Left kidney (tissue), 2 donors: Measurements from ENCODE around the gene CTNNA1. TPM values are rescaled to one million over a fixed set of nuclear protein-coding genes. Genes with fewer than 3 reads are reported as not detected.
"Not testable (repeated sequence)": the region's sequence is repeated elsewhere in the genome, so short reads cannot be mapped to it uniquely, and the experiment has no call there.

Experiments used
- DNase-seq: peaks from one replicate; pipeline ENCODE4 v3.0.0-alpha.2; 2013
- polyA plus RNA-seq: library from polyadenylated mRNA; unstranded; fragments of 120-200 nt; gene quantifications from one replicate; pipeline ENCODE4 v1.2.1, GENCODE V29; 2013; ENCODE audit not compliant: insufficient read length

Gene CTNNA1
- polyA plus RNA-seq, 1 donor, result 423 TPM

GRCh38 chr5:138895918-138896317 is 142.7 kb downstream of the CTNNA1 start:
- no peak for DNase-seq

GRCh38 chr5:138898299-138898698 is 145.1 kb downstream of the CTNNA1 start:
- DNase-seq, result no peak

GRCh38 chr5:138898742-138899141 is 145.5 kb downstream of the CTNNA1 start:
- DNase-seq, result no peak

GRCh38 chr5:138900281-138900965 is 147.2 kb downstream of the CTNNA1 start:
- DNase-seq, result no peak

- no peak for DNase-seq
These were observed 148.5 kb downstream of the CTNNA1 start for GRCh38 chr5:138901716-138902115.

GRCh38 chr5:138903130-138903775 is 150.0 kb downstream of the CTNNA1 start:
- no peak for DNase-seq

- DNase-seq, result no peak
These were observed 152.3 kb downstream of the CTNNA1 start for GRCh38 chr5:138905541-138905940.

- DNase-seq, result no peak
These were observed 156.5 kb downstream of the CTNNA1 start for GRCh38 chr5:138909734-138910133.

GRCh38 chr5:138910546-138911185 is 157.4 kb downstream of the CTNNA1 start:
- DNase-seq, result no peak

- DNase-seq, result no peak
These were observed 158.2 kb downstream of the CTNNA1 start for GRCh38 chr5:138911441-138911840.

- no peak for DNase-seq
These were observed 158.9 kb downstream of the CTNNA1 start for GRCh38 chr5:138912093-138912492.

- no peak for DNase-seq
These were observed 160.5 kb downstream of the CTNNA1 start for GRCh38 chr5:138913773-138914172.

GRCh38 chr5:138914338-138914737 is 161.1 kb downstream of the CTNNA1 start:
- DNase-seq, result no peak

- DNase-seq, result no peak
These were observed 165.5 kb downstream of the CTNNA1 start for GRCh38 chr5:138918686-138919085.

- DNase-seq, result no peak
These were observed 167.0 kb downstream of the CTNNA1 start for GRCh38 chr5:138920181-138920580.

GRCh38 chr5:138921362-138921761 is 168.1 kb downstream of the CTNNA1 start:
- DNase-seq, result not testable (repeated sequence)

- DNase-seq, result no peak
These were observed 169.3 kb downstream of the CTNNA1 start for GRCh38 chr5:138922494-138922893.

- DNase-seq, result no peak
These were observed 171.9 kb downstream of the CTNNA1 start for GRCh38 chr5:138925090-138925635.

GRCh38 chr5:138926257-138926656 is 173.0 kb downstream of the CTNNA1 start:
- DNase-seq, result no peak

GRCh38 chr5:138926688-138927448 is 173.6 kb downstream of the CTNNA1 start:
- DNase-seq, result no peak

- DNase-seq, result no peak
These were observed 174.3 kb downstream of the CTNNA1 start for GRCh38 chr5:138927544-138927943.

GRCh38 chr5:138927979-138928378 is 174.8 kb downstream of the CTNNA1 start:
- no peak for DNase-seq
